Lung (tissue), 12 donors: ENCODE results near the gene MTHFR. TPM values are rescaled to one million over a fixed set of nuclear protein-coding genes. Genes with fewer than 3 reads are reported as not detected.

Experiments used
- ATAC-seq: fragments of 200-7000 bp; cut with Tn5 transposase; one replicate; pipeline ENCODE4 v1.9.1; 2020; ENCODE audit warnings: moderate number of reproducible peaks; ENCODE audit not compliant: insufficient read depth, low FRiP score
- DNase-seq, 3 donors: peaks; one replicate each; pipeline ENCODE4 v3.0.0-alpha.2; 2013 to 2017
- H3K27ac ChIP-seq, 2 donors: one replicate each; pipeline ENCODE4 v1.5.1; 2013; ENCODE audit warnings: mild to moderate bottlenecking in 2 of 2, moderate library complexity in 2 of 2, control low read depth in 1 of 2, inconsistent platforms in 1 of 2, low read depth in 1 of 2, low read length in 1 of 2
- H3K27me3 ChIP-seq, 3 donors: one replicate each; pipeline ENCODE4 v1.5.1; 2013; ENCODE audit warnings: low read length in 2 of 3; ENCODE audit not compliant: control insufficient read depth in 3 of 3, insufficient read depth in 3 of 3
- H3K36me3 ChIP-seq, 4 donors: one replicate each; pipeline ENCODE4 v1.5.1; 2013; ENCODE audit warnings: low read length in 4 of 4, mild to moderate bottlenecking in 1 of 4, moderate library complexity in 1 of 4; ENCODE audit not compliant: control insufficient read depth in 4 of 4, insufficient read depth in 4 of 4
- H3K4me1 ChIP-seq, 5 donors: one replicate each; pipeline ENCODE4 v1.5.1; 2013; ENCODE audit warnings: low read length in 5 of 5, mild to moderate bottlenecking in 2 of 5, moderate library complexity in 1 of 5; ENCODE audit not compliant: control insufficient read depth in 5 of 5, insufficient read depth in 5 of 5
- H3K4me3 ChIP-seq: one replicate; pipeline ENCODE4 v1.5.1; 2013; ENCODE audit warnings: mild to moderate bottlenecking, control low read depth, moderate library complexity
- H3K9ac ChIP-seq, 2 donors: one replicate each; pipeline ENCODE4 v1.5.1; 2013; ENCODE audit warnings: low read length in 2 of 2, control low read depth in 1 of 2; ENCODE audit not compliant: insufficient read depth in 1 of 2
- H3K9me3 ChIP-seq, 4 donors: one replicate each; pipeline ENCODE4 v1.5.1; 2013; ENCODE audit warnings: low read length in 3 of 4, mild to moderate bottlenecking in 1 of 4, moderate library complexity in 1 of 4; ENCODE audit not compliant: control insufficient read depth in 4 of 4, insufficient read depth in 3 of 4
- CTCF ChIP-seq: IDR thresholded peaks from 2 replicates; pipeline ENCODE4 v1.5.1; 2012; ENCODE audit warnings: mild to moderate bottlenecking; ENCODE audit errors: control extremely low read depth, extremely low read depth
- WGBS, 2 donors: extraction: QIAGEN DNeasy Blood & Tissue Kit; methylation state at CpG; one replicate each; pipeline ENCODE4 v1.1.7; 2013; 5-methylcytosine and 5-hydroxymethylcytosine counted together
- polyA plus RNA-seq, 2 donors: library from polyadenylated mRNA; stranded (reverse); fragments of 200-250 nt; gene quantifications; one replicate each; pipeline ENCODE4 v1.2.1, GENCODE V29; 2013
- total RNA-seq, 2 donors: library from RNA; depleted of rRNA in 1 of 2; stranded (reverse); fragments of >200 nt in 1 of 2; gene quantifications; one replicate each; pipeline ENCODE4 v1.2.1, GENCODE V29; 2014 to 2021
- donor health status: control.
- donor health status: control.
- donor health status: Bipolar disorder and iron deficiency.
- donor health status: healthy.
- donor health status: DM: yes; HTN: yes; CAD: no.

MTHFR gene
- total and polyA plus RNA-seq, 4 donors = 20.6 to 61.4 (median 30.0) TPM

- ATAC-seq = no peak
- WGBS, 2 donors = 32 to 71% methylated on average over 7 of the region's 7 CpGs
These were observed 45.4 kb upstream of the MTHFR start for GRCh38 chr1:11851180-11851579.

GRCh38 chr1:11850156-11850555, 44.4 kb upstream of the MTHFR start:
- ATAC-seq (no peak), DNase-seq (no peak)
- H3K9ac ChIP-seq = no peak overlapping the region
- H3K27me3 ChIP-seq = peaks cover 0 to 6% (median 0%) of the 10 kb centered on the region in 3 donors
- no peaks in the 10 kb centered on the region for H3K4me1 ChIP-seq
- H3K27ac ChIP-seq = no peak overlapping the region
- peaks cover 0 to 9% (median 0%) of the 10 kb centered on the region in 4 donors for H3K36me3 ChIP-seq
- TF ChIP-seq CTCF = no peak
- H3K9me3 ChIP-seq = peaks cover 0 to 2% (median 0%) of the 10 kb centered on the region in 4 donors
- no peak overlapping the region for H3K4me3 ChIP-seq
- 58 to 82% methylated on average over 11 of the region's 11 CpGs for WGBS, 2 donors

More at GRCh38 chr1:11851180-11851579, 45.4 kb upstream of the MTHFR start:
- Histone ChIP-seq H3K27ac (no peak overlapping the region), H3K4me3 (no peak overlapping the region), H3K27me3 (peaks cover 0 to 6% (median 0%) of the 10 kb centered on the region in 3 donors), H3K9me3 (peaks cover 0 to 2% (median 0%) of the 10 kb centered on the region in 4 donors), H3K4me1 (no peaks in the 10 kb centered on the region), H3K36me3 (peaks cover 0 to 6% (median 0%) of the 10 kb centered on the region in 4 donors), H3K9ac (no peak overlapping the region)
- no peak for DNase-seq
- no peak for TF ChIP-seq CTCF

- TF ChIP-seq CTCF = no peak
- Histone ChIP-seq H3K27ac (no peak overlapping the region), H3K4me1 (no peaks in the 10 kb centered on the region), H3K27me3 (no peaks in the 10 kb centered on the region), H3K9me3 (peaks cover 0 to 2% (median 0%) of the 10 kb centered on the region in 4 donors), H3K9ac (no peak overlapping the region), H3K4me3 (no peak overlapping the region), H3K36me3 (peaks cover 0 to 21% (median 8%) of the 10 kb centered on the region in 4 donors)
- ATAC-seq = no peak
- no peak for DNase-seq
- WGBS, 2 donors = 73 to 87% methylated on average over 9 of the region's 9 CpGs
These were observed 42.6 kb upstream of the MTHFR start for GRCh38 chr1:11848373-11848700.
